Renal pelvis (tissue), 4 donors: ENCODE results near the gene C1QTNF9. TPM values are rescaled to one million over a fixed set of nuclear protein-coding genes. Genes with fewer than 3 reads are reported as not detected.
A peak's percentile ranks its signal among the peaks of the same experiment; 100 is the strongest.
"Not testable (repeated sequence)": the region's sequence is repeated elsewhere in the genome, so short reads cannot be mapped to it uniquely, and the experiment has no call there.

Experiments
- DNase-seq: peaks from one replicate; pipeline ENCODE4 v3.0.0-alpha.2; 2013
- polyA plus RNA-seq, 3 donors: library from polyadenylated mRNA; unstranded; fragments of 120-200 nt; gene quantifications; one replicate each; pipeline ENCODE4 v1.2.1, GENCODE V29; 2013; ENCODE audit not compliant: insufficient read length in 3 of 3

Gene C1QTNF9
- polyA plus RNA-seq, 3 donors, result 0.24 to 0.47 (median 0.30) TPM

DNA sequence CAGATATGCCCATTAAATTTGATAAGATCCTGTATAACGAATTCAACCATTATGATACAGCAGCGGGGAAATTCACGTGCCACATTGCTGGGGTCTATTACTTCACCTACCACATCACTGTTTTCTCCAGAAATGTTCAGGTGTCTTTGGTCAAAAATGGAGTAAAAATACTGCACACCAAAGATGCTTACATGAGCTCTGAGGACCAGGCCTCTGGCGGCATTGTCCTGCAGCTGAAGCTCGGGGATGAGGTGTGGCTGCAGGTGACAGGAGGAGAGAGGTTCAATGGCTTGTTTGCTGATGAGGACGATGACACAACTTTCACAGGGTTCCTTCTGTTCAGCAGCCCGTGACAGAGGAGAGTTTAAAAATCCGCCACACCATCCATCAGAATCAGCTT is 12.0 kb downstream of the C1QTNF9 start:
- DNase-seq, result not testable (repeated sequence)

DNA sequence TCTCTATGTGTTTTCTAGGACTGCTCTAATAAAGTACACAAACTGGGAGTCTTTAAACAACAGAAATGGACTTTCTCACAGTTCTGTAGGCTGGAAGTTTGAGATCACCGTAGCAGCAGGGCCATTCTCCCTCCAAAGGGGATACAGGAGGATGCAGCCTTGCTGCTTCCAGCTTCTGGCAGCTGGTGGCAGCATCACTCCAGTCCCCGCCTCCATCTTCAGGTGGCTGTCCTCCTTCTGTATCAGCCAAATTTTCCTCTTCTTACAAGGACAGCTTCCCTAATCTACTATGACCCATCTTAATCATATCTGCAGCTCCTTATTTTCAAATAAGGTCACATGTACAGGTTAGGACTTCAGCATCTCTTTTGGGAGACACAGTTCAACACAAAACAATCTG is 13.1 kb downstream of the C1QTNF9 start:
- DNase-seq, result not testable (repeated sequence)

DNA sequence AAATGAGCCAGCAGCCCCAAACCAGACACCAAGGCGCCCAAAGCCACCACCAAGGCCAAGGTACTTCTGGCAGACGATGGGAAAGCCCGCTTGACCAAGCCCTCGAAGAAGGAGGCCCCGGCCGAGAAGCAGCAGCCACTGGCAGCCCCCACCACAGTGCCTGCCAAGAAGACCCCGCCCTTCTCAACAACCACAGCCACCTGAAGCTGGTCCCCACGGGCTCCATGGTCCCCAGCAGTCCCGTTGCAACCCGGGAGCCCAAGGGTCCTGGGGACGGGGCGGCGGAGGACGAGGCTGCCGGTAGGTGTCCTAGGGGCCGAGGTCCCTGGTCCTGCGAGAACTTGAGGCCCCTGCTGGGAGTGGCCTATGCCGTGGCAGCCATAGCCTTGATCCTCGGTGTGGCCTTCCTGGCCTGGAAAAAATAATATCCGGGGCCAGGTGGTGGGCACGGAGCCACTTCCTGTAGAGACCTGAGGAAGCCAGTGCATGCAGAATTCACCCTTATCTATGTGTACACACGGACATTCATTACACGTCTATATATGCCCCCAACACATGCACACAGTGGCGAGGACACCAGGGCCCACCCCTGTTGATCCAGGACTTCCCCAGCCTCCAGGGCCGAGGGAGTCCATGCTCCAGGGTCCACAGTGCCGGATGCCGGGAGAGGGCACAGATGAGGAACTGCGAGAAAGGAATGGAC is 13.8 kb downstream of the C1QTNF9 start:
- no peak for DNase-seq

DNA sequence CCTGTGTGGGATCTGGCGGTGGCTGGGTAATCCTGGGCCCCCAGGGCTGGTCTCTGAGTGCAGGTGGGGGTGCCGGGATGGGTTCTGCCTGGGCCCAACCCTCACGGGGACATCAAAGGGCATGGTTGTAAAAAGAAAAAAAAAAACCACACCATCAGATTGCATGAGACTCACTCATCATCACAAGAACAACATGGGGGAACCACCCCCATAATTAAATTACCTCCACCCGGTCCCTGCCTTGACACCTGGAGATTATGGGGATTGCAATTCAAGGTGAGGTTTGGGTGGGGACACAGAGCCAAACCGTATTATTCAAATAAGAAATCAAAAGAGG is 14.3 kb downstream of the C1QTNF9 start:
- no peak for DNase-seq

DNA sequence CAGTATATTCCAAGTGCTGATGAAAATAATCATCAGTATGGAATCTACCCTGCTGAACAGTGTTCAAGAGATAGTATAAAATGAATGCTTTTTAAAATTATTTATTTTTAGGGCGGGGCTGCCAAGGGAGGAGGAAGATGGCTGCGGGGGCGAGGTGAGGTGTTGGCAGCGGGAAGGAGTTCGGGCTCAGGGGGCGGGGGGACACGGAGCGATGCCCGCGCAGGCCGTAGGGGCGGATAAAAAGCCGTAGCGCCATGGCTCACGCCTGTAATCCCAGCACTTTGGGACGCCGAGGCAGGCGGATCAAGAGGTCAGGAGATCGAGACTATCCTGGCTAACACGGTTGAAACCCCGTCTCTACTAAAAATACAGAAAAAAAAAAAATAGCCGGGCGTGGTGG is 18.2 kb downstream of the C1QTNF9 start:
- DNase-seq, result not testable (repeated sequence)

DNA sequence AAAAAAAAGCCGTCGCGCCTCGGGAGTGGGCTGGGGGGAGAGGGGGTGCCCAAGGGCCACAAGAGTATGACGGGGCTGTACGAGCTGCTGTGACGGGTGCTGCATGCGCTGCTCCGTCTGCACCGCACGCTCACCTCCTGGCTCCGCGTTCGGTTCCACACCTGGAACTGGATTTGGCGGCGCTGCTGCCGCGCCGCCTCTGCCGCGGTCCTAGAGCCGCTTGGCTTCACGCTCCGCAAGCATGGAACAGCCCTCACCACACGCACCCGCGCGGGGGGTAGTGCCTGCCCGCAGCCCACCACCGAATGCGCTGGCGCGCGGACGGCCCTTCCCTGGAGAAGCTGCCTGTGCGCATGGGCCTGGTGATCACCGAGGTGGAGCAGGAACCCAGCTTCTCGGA is 18.8 kb downstream of the C1QTNF9 start:
- DNase-seq, result no peak

DNA sequence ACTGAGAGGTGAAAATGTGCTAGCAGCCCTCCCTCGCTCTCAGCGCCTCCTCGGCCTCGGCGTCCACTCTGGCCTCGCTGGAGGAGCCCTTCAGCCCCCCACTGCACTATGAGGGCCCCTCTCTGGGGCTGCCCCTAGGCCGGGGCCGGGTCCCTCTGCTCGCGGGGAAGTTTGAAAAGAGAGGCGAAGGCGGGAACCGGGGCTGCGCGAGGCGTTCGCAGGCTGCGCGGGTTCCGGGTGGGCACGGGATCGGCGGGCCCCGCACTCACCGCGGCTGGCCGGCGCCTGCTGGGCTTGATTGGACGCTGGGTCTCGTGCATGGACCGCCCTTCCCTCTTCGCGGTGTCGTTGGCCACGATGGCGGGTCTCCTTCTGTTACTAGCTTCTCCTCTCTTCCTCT is 29.3 kb downstream of the C1QTNF9 start:
- DNase-seq, result no peak

DNA sequence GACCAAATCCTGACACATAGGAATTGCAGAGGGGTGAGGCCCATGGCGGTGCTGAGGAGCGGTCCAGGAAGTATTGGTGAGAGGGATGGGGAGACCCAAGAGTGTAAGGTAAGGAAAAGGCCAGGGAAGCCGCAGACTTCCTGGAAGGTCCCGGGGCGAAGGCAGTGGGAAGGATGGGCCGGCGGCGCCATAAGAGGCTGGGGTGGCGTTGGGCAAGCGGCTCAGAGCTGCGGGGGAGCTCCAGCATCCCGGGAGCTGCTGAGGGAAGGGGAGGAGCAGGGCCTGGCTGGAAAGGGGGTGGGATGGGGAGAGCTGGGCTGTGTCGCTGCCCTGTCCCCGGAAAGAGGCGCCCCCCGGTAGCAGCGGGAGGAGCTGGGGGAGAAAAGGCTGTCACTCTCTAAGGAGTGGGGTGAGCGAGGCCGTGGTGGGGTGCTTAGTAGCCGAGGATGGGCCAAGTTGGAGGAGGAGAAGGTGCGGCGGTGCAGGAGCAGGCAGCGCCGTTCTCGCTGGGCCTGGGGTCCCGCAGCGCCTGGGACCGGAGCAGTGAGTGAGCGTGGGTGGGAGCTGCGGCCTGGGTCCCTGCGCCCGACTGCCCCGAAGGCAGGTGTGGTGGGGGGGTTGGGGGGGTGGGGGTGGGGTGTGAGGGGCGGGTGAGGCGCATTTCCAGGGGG is 30.7 kb downstream of the C1QTNF9 start:
- no peak for DNase-seq

DNA sequence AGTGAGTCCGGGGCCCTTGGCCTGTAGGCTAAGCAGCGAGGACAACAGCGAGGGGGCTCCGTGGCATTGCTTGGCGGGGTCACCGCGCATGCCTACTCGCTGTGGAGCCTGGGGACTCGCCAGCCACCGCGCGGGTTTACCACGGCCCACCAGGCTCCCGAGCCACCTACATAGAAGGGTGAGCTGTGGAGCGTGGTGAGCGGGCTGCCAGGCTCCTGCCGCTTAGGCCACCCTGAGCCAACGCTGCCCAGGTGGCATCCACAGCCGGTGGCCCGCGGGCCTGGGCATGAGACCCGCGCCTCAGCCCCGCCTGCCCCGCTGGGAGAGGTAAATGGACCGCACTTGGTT is 31.2 kb downstream of the C1QTNF9 start:
- DNase-seq, result no peak

DNA sequence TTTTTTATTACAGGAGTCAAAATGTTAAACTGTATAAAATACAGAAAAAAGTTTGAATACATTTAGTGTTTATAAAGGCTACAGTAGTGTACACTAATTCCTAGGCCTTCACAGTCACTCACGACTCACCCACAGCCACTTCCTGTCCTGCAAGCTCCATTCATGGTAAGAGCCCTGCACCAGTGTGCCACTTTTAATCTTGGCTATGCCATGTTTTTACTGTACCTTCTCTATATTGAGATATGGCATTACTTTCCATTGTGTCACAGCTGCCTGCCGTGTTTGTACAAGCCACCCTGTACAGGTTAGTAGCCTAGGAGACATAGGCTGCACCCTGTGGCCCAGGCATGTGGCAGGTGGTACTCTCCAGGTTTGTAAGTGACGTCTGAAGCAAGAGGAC is 32.1 kb downstream of the C1QTNF9 start:
- no peak for DNase-seq

DNA sequence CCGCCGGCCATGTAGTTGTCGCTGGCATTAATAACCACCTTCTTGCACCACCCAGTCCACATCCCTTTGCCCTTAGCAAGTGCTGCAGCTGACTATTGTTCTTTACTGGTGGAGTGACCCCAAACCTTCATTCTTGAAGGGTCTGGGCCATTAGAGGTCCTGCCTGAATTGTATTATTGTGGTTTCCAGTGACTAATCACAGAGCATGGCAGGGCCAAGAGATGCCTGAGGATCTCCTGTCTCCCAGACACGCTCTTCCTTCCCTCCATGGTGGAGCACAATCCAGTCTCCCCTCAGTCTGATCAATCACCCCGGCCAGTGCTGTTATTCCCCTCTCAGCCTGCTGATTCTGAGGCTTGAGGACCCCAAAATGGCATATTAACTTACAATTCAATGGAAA is 39.0 kb downstream of the C1QTNF9 start:
- DNase-seq, result no peak

DNA sequence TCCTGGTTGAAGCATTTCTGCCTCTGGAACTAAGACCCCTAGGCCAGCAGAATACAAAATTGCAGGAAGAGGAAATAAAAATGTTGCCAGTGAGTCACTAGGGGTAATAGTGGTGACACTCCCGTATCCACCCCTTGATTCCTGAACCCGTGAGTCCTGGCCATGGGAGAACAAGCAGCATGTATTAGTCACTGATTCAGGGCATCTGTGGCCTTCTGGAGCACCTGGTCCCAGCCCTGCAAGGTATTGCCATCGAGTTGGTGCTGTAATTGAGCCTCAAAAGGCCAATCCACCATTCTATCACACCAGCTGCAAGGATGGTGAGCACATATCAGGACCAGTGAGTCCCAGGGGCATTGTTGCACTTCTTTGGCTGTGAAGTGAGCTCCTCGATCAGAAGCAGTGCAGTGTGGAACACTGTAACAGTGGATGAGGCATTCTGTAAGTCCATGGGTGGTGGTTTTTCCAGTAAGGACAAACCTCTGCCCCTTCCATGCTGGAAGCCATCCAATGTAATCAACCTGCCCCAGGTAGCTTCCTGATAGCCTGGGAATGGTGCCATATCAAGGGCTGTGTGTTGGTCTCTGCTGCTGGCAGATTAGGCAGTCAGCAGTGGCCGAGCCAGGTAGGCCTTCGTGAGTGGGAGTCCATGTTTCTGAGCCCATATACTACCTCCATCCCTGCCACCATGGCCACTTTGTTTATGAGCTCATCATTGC is 39.6 kb downstream of the C1QTNF9 start:
- no peak for DNase-seq

DNA sequence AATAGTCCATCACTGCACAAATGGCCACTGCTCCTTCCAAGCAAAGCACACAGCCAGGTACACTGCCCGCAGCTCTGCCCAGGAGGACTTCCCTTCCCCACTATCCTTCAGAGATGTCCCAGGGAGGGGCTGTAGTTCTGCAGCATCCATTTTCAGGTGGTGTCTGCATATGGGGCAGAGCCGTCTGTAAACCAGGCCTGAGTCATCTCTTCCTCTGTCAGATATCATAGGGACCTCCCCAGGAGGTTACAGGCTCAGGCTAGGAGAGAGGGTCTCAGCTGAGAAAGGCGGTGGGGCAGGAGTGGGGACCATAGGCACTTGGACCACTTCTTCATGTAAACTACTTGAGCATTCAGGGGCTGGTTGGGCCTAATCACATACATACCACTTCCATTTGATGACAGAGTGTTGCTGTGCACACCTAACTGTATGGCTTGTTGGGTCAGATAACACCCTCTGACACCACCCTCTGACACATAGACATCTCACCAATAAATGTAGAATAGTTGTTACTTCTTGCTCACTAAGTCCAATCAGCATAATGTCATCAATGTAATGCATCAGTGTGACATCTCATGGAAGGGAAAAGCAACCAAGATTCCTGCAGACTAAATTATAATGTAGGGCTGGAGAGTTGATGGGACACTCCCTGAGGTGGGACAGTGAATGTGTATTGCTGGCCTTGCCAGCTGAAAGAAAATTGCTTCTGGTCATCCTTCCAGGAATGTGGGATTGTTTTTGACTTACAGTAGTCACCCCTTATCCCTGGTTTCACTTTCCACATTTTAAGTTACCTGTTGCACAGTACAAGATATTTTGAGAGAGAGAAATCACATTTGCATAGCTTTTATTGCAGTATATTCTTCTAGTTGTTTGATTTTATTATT is 40.6 kb downstream of the C1QTNF9 start:
- not testable (repeated sequence) for DNase-seq

DNA sequence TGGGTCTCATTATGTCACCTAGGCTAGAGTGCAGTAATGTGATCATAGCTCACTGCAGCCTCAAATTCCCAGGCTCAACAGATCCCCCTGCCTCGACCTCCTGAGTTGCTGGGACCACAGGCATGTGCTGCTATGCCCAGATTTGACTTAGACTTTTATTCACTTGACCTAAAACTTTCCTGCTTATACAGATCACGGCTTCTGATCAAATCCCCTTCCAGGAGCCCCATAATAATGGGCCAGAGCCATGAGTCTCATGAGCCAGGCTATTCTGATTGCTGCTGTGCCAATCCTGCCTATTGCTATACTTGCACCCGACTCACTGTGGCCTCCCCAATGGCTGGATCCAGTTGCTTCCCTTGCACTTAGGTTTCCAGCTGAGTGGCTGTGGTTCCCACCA is 42.0 kb downstream of the C1QTNF9 start:
- no peak for DNase-seq

DNA sequence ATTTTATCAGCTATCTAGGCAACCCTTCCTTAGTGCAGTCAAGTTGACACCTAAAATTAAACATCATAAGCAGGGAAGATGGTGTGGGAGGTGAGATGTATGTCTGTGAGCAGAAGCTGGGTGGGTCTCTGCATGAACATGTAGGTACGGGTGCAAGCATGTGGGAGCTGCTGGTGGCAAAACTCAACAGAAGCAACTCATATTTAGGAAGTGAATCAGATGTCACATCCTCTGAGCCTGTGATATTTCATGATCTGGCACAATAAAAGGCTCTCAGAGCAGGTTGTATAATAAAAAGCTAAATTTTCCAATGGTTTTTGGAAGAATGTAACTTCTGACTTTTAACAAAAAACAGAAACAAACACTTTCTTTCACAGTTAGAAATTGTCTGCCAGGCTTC is 44.4 kb downstream of the C1QTNF9 start:
- DNase-seq, result no peak

DNA sequence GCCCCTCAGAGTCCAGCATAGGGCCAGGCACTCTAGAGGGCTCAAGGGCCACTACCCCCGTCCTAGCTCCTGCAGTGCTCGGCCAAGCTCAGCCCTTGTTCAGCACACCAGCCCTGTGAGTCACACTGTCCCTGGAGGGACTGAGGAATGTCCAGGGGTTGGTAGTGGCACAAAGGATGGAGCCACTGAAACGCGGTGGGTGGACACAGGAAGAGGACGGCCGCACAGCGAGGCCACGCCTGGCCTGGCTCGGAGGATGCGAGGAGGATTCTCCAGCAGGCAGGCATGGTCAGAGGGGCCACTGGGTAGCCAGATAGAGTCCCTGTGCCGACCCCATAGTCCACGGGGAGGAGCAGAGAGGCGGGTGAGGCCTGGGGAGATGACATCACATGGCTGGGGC is 45.7 kb downstream of the C1QTNF9 start:
- DNase-seq, result no peak

DNA sequence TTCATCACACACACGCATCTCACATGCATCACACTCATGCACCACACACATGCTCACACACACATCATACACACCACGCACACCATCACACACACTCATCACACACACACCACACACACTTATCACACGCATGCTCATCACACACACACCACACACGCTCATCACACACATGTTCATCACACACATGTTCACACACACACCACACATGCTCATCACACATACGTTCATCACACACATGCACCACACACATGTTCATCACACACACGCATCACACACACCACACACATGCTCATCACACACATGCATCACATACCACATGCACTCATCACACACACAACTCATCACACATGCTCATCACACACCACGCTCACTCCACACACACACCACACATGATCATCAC is 46.9 kb downstream of the C1QTNF9 start:
- DNase-seq, result no peak

DNA sequence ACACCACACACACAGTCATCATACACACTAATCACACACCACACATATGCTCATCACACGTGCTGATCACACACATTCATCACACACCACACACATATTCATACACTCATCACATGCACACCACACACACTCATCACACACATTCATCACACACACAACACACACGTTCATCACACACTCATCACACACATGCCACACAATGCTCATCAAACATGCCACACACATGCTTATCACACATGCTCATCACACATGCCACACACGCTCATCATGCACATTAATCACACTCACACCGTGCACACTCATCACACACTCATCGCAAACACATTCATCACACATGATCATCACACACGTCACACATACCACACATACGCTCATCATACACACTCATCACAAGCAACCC is 47.5 kb downstream of the C1QTNF9 start:
- no peak for DNase-seq

DNA sequence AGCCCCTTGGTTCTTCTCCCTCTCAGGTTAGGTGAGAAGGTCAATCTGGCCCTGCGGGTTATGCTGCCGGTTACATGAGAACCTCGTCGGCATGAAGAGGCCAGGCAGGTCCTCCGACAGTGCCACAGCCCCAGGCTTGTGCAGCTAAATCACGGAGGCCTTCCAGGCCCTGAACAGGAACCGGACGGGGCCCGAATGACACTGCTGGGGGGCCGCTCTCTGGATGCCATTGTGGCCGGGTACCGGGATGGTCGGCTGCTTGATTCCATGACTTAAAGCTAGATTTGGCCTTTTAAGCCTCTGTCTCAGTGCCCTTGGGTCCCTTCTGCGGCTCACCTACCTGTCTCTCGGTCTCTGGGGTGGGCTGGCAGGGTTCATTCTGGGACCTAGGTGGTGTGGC is 48.4 kb downstream of the C1QTNF9 start:
- DNase-seq, result no peak

DNA sequence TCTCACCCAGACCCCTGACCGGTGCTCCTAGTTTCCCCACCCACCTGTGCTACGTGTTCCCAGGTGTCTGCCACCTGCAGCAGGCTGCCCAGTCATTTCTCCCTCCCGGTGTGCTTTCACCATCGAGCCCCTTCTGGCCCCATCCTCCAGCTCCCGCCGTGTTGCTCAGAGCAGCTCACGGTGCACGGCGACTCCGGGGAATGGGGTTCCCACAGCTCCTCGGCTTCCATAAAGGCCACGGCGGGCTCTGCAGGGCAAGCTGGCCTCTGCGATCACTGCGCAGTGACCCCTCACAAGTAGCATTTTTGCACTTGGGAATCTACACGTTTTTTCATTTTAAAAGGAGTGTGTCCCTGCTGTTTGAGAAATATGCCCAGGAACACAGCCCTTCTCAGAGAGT is 49.5 kb downstream of the C1QTNF9 start:
- DNase-seq, result not testable (repeated sequence)

DNA sequence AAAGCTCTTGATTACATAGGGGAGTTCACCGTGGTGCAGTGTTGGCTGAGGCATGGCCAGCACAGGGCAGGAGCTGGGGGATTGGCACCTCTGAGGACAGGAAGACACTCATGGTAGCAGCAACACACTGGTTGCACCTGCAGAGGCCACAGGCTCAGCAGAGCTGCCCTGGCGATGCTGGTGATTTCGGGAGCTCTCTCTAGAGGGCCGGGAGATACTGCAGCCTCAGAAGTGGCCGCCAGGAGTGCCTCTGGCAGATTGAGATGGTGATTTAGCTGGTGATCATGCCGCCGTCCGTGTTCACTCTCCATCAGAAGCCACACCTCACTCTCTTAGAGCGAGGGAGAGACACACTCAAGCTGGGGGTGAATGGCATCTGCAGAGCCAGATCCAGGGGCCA is 49.9 kb downstream of the C1QTNF9 start:
- DNase-seq, result not testable (repeated sequence)

DNA sequence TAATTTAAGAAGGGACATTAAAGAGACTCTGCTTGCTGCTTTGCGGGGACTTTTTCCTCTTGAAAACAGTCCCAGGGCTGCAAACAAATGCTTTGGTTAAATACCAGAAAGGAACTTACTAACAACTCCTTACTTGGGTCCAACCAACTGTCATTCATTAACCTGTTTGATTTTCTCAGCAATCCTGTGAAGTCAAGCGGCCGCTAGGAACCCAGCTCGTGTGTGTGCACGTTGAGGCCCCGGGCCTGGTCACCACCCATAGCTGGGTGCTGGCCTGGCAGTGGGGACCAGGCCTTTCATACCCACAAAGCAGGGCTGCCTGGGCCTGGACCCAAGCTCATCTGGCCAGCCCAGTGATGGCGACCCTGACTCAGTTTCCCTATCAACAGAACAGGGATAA is 50.7 kb downstream of the C1QTNF9 start:
- DNase-seq, result peak; percentile 24
